GM12878 (cell line): ENCODE data around the gene MYDGF.

Experiments used
- EP300 ChIP-seq, 2 experiments: fragments of 150-350 bp in 1 of 2; IDR thresholded peaks; 2 replicates each; pipeline ENCODE4 v1.6.1; 2011 to 2012; ENCODE audit warnings: low read depth in 2 of 2, low read length in 2 of 2, borderline replicate concordance in 1 of 2, improper control_type of control experiment in 1 of 2, inconsistent platforms in 1 of 2; ENCODE audit not compliant: control insufficient read depth in 1 of 2
- NR2C2 ChIP-seq: IDR thresholded peaks from 2 replicates; pipeline ENCODE4 v1.6.1; 2011; ENCODE audit warnings: borderline replicate concordance, low read depth; ENCODE audit not compliant: control insufficient read depth, insufficient read length
- NRF1 ChIP-seq: conservative IDR thresholded peaks from 2 replicates; pipeline ENCODE4 v1.6.1; 2011; ENCODE audit warnings: mild to moderate bottlenecking, low read depth, low read length, improper control_type of control experiment
- POLR2A ChIP-seq: IDR thresholded peaks from 2 replicates; pipeline ENCODE4 v1.6.1; 2011; ENCODE audit warnings: low read depth, mild to moderate bottlenecking, low read length
- REST ChIP-seq: IDR thresholded peaks from 2 replicates; pipeline ENCODE4 v1.6.1; 2012; ENCODE audit warnings: mild to moderate bottlenecking, low read depth, low read length
- SRF ChIP-seq, 2 experiments: IDR thresholded peaks; 2 replicates each; pipeline ENCODE4 v1.6.1; 2011; ENCODE audit warnings: low read depth in 2 of 2, low read length in 2 of 2, mild to moderate bottlenecking in 1 of 2, moderate library complexity in 1 of 2
- ZNF217 ChIP-seq: fragments of 450-650 bp; IDR thresholded peaks from 2 replicates; pipeline ENCODE4 v1.6.1; 2017; ENCODE audit warnings: antibody characterized with exemption, mild to moderate bottlenecking
- TF ChIP-seq, protein P1 (sequence below), 3 experiments: IDR thresholded peaks in 2 of 3; conservative IDR thresholded peaks in 1 of 3; 2 replicates each; pipeline ENCODE4 v1.5.1; 2011; ENCODE audit warnings: low read depth in 3 of 3, low read length in 3 of 3, mild to moderate bottlenecking in 3 of 3, control low read depth in 2 of 3, moderate library complexity in 2 of 3, inconsistent platforms in 1 of 3, mixed read lengths in 1 of 3; ENCODE audit not compliant: control insufficient read depth in 2 of 3, insufficient read depth in 1 of 3; ENCODE audit errors: extremely low read depth in 1 of 3
- TF ChIP-seq, protein P2 (sequence below): fragments of 450-650 bp; IDR thresholded peaks from 2 replicates; pipeline ENCODE4 v1.6.1; 2014; ENCODE audit warnings: mild to moderate bottlenecking

GRCh38 chr19:4707322-4707721 is 37.2 kb upstream of the MYDGF start:
- TF ChIP-seq, protein P1, sequence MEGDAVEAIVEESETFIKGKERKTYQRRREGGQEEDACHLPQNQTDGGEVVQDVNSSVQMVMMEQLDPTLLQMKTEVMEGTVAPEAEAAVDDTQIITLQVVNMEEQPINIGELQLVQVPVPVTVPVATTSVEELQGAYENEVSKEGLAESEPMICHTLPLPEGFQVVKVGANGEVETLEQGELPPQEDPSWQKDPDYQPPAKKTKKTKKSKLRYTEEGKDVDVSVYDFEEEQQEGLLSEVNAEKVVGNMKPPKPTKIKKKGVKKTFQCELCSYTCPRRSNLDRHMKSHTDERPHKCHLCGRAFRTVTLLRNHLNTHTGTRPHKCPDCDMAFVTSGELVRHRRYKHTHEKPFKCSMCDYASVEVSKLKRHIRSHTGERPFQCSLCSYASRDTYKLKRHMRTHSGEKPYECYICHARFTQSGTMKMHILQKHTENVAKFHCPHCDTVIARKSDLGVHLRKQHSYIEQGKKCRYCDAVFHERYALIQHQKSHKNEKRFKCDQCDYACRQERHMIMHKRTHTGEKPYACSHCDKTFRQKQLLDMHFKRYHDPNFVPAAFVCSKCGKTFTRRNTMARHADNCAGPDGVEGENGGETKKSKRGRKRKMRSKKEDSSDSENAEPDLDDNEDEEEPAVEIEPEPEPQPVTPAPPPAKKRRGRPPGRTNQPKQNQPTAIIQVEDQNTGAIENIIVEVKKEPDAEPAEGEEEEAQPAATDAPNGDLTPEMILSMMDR (IDR thresholded peaks at IDR 0.05 in 2 of 3, conservative IDR thresholded peaks at IDR 0.05 in 1 of 3; ENCODE audit: control insufficient read depth in 2 of 3, extremely low read depth in 1 of 3, insufficient read depth in 1 of 3, low read depth in 3 of 3, low read length in 3 of 3) = no peak
- TF ChIP-seq SRF (IDR thresholded peaks at IDR 0.05; ENCODE audit: low read depth in 2 of 2, low read length in 2 of 2) = no peak
- TF ChIP-seq NR2C2 = no peak
- TF ChIP-seq POLR2A = no peak
- TF ChIP-seq EP300 (IDR thresholded peaks at IDR 0.05; ENCODE audit: borderline replicate concordance in 1 of 2, control insufficient read depth in 1 of 2, low read depth in 2 of 2, low read length in 2 of 2) = no peak
- TF ChIP-seq, protein P2, sequence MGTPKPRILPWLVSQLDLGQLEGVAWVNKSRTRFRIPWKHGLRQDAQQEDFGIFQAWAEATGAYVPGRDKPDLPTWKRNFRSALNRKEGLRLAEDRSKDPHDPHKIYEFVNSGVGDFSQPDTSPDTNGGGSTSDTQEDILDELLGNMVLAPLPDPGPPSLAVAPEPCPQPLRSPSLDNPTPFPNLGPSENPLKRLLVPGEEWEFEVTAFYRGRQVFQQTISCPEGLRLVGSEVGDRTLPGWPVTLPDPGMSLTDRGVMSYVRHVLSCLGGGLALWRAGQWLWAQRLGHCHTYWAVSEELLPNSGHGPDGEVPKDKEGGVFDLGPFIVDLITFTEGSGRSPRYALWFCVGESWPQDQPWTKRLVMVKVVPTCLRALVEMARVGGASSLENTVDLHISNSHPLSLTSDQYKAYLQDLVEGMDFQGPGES = no peak
- TF ChIP-seq ZNF217 = no peak
- no peak for TF ChIP-seq NRF1
- no peak for TF ChIP-seq REST
